GM19397 (cell line): Measurements from ENCODE around the gene LRRC18.

Experiments
- ATAC-seq: cut with Tn5 transposase; IDR thresholded peaks from one replicate; pipeline ENCODE4 v1.9.1; 2021; ENCODE audit warnings: mild to moderate bottlenecking, moderate library complexity; ENCODE audit not compliant: unreplicated experiment

Gene LRRC18

GRCh38 chr10:48946891-48947500, 7.4 kb upstream of the LRRC18 start:
- no peak for ATAC-seq

GRCh38 chr10:48946332-48946731, 6.7 kb upstream of the LRRC18 start:
- ATAC-seq, result no peak

GRCh38 chr10:48945441-48946130, 5.9 kb upstream of the LRRC18 start:
- no peak for ATAC-seq

- ATAC-seq, result no peak
These were observed 4.5 kb upstream of the LRRC18 start for GRCh38 chr10:48944171-48944570.

- ATAC-seq, result no peak
These were observed 3.5 kb upstream of the LRRC18 start for GRCh38 chr10:48943096-48943495.

- ATAC-seq, result no peak
These were observed 1.9 kb upstream of the LRRC18 start for GRCh38 chr10:48941427-48942075.

GRCh38 chr10:48940958-48941357, 1.3 kb upstream of the LRRC18 start:
- no peak for ATAC-seq

- ATAC-seq, result no peak
These were observed 732 bp upstream of the LRRC18 start for GRCh38 chr10:48940372-48940771.

- ATAC-seq, result no peak
These were observed 577 bp downstream of the LRRC18 start for GRCh38 chr10:48938990-48939536.

- no peak for ATAC-seq
These were observed 1.4 kb downstream of the LRRC18 start for GRCh38 chr10:48938281-48938680.

- ATAC-seq, result no peak
These were observed 1.8 kb downstream of the LRRC18 start for GRCh38 chr10:48937796-48938195.

GRCh38 chr10:48935577-48935976, 4.1 kb downstream of the LRRC18 start:
- no peak for ATAC-seq

GRCh38 chr10:48934672-48935501, 4.8 kb downstream of the LRRC18 start:
- no peak for ATAC-seq

GRCh38 chr10:48932831-48933664, 6.6 kb downstream of the LRRC18 start:
- ATAC-seq, result no peak

- ATAC-seq, result no peak
These were observed 8.5 kb downstream of the LRRC18 start for GRCh38 chr10:48931188-48931587.

GRCh38 chr10:48929413-48929990, 10.1 kb downstream of the LRRC18 start:
- ATAC-seq, result no peak

- ATAC-seq, result no peak
These were observed 12.7 kb downstream of the LRRC18 start for GRCh38 chr10:48926764-48927540.

GRCh38 chr10:48926255-48926654, 13.4 kb downstream of the LRRC18 start:
- ATAC-seq, result no peak

- ATAC-seq, result no peak
These were observed 14.7 kb downstream of the LRRC18 start for GRCh38 chr10:48924988-48925387.
